Measurements from ENCODE around the gene ATXN7L1. TPM values are rescaled to one million over a fixed set of nuclear protein-coding genes. Genes with fewer than 3 reads are reported as not detected.

The ATXN7L1 gene
- total RNA-seq, 1 donor from 2014 or later: 4.6 TPM

DNA sequence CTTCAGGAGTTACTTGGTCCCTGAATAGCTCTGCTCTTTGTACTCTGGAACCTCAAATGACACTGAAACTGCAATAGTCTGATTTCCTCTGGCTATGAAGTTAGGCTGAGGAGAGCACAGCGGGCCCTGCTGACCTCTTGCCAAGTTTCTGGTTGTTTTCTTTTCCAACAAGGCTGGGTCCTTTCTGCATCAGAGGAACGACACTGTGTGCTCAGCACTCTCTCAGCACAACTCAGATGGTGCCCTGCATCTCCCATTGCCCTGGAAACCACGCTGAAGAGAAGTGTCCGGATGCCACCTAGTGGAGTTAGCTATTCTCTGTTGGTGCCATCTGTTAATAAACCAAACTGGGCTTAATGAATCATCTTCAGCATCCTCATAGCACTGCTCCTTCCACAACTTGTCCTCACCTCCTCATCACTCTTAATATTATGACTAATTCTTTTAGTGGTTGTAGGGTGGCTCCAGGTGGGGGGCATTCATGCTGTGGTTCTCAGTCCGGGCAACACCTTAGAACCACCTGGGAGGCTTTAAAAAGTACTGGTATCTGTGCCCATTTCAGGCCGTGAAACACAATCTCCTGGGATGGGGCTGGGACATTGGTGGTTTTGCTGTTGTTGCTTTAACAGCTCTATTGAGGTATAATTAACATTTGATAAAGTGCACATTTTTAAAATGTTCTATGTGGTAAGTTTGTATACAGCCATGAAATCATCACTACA is 286.9 kb downstream of the ATXN7L1 start:
- peak; percentile 80 to 89 for DNase-seq (ENCODE audit: low read depth in 2 of 2)

DNA sequence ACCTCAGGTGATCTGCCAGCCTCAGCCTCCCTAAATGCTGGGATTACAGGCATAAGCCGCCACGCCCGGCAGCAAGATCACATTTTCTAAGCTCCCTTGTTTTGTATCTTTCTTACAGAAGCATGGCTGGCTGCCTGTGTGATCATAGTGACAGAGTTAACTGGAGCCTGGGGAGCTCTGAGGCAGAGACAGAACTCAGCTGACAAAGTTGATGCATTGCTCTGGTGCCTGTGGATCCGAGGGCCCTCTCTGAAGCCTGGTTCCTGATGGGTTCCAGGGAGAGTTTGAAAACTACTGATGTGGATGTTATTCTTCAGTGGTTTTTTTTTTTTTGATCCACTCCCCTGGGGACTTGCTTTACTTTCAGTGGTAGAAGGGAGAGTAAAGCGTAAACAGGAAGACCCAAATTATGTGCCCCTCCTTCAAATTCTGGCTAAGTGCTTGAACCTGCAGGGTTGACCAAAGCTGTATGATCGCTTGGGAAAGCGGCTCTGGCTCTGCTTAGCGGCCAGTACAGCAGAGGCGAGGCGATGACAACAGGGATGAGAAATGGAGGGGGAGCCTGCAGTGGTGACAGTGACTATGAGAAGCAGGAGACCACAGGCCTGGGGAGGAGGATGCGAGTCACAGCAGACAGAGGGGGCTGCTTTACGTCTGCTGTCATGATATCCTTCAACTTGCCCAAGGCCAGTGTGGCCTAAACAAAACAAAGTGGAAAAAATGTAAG is 288.3 kb downstream of the ATXN7L1 start:
- DNase-seq (ENCODE audit: low read depth in 2 of 2): no peak

DNA sequence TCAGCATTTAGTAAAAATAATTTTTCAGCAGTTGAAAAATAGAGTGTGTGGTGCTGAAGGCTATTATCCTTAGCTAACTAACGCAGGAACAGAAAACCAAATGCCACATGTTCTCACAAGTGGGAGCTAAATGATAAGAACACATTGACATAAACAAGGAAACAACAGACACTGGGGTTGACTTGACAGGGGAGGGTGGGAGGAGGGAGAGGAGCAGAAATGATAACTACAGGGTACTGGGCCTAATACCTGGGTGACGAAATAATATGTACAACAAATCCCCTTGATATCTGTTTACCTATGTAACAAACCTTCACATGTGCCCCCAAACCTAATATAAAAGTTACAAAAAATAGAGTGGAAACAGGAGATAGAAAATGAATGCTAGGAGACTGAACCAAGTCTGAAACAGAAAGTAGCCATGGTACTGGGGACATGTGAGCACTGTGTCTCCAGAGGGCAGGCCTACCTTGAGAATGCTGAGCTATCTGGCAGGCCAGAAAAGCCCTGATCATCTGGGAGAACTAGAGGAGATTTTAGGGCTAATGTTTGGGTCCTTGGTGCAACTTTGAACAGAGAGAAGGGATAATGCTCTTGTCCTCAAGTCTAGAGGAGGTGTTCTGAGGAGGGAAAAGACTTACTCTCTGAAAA is 290.4 kb downstream of the ATXN7L1 start:
- no peak for DNase-seq (ENCODE audit: low read depth in 2 of 2)

DNA sequence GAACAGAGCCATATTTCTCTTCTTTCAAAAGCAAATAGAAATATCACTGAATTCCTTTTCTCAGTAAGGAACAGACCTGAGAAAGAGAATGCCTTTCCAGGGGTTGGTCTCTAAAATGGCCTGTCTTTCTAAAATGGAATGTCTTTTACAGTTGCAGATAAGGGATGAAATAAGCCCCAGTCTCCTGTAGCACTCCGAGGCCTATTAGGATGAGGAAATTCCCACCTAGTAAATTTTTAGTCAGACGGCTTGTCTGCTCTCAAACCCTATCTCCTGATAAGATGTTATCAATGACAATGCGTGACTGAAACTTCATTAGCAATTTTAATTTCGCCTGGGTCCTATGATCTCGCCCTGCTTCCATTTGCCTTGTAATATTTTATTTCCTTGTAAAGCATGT is 292.2 kb downstream of the ATXN7L1 start:
- DNase-seq (ENCODE audit: low read depth in 2 of 2): no peak

DNA sequence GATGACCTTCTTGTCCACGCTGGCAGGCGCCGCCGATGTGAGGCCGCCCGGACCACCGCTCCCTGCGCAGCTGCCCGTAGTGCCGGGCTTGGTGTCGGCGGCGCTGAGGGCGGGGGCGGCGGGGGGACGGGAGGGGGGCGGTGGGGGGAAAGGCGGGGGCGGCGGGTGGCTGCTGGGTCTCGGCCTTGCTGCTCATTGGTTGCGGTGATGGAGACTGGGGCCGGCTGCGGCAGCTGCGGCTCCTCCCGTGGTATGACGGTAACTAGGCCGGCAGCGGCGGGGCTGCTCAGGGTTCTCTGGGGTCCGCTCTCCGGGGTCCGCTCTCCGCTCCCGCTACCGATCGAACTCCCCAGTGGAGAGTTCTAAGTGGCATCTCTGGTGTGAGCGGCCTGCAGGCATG is 293.3 kb downstream of the ATXN7L1 start:
- DNase-seq (ENCODE audit: low read depth in 2 of 2): no peak

DNA sequence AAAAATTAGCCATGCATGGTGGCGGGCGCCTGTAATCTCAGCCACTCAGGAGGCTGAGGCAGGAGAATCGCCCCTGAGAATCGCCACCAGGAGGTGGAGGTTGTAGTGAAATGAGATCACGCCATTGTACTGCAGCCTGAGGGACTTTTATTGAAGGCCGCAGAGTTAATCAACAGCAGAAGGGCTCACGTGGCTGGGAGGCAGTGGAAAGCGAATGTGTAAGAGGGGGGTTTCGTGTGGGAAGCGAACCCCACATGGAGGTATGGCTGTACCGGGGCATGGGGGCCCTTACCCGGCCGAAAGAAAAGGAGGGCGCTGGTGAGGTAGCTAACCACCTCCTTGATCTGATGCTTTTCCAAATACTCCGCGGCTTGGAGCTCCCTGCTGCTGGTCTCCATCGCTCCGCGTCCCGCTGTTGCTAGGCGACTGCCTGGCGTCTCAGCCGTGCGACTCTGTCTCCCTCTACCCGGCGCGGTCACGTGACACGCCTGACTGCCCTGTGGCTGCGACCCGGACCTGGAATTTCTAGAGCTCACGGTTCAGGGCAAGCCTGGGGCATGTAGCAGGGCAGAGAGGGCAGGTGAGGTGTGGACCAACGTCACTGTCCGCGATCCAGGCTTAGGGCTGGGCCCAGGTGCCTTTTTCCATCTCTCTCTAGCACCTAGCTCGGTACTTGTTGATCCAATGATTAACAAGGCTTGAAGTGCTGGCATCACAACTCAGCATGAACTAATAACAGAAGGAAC is 295.2 kb downstream of the ATXN7L1 start, which contains the start of gene EFCAB10:
Gene EFCAB10 (minus strand): TSS at position 428 of the 746 bp plus-strand sequence. CDS start 30 bp downstream, at position 398.
- peak; percentile 55 to 62 for DNase-seq (ENCODE audit: low read depth in 2 of 2)

DNA sequence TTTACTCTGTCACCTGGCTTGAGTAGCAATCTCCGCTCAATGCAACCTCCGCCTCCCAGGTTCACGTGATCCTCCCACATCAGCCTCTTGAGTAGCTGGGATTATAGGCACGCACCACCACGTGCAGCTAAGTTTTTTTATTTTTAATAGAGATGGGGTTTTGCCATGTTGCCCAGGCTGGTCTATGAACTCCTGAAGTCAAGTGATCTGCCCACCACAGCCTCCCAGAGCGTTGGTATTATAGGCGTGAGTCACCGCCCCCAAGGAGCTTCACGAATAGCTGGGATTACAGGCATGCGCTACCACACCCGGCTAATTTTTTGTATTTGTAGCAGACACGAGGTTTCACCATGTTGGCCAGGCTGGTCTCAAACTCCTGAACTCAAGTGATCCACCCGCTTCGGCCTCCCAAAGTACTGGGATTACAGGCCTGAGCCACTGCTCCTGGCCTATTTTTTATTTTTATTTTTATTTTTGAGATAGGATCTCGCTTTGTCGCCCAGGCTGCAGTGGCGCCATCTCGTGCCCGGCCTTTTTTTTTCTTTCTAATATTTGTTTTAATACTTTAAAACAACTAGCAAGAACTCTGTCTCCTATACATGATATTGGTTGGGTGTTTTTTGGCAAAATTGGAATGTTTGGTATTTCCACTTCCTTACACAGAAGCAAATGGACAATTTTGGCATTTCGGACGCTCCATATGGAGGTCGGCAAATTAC is 296.2 kb downstream of the ATXN7L1 start:
- peak in 1 of 2 donors; percentile 4 for DNase-seq (ENCODE audit: low read depth in 2 of 2)

DNA sequence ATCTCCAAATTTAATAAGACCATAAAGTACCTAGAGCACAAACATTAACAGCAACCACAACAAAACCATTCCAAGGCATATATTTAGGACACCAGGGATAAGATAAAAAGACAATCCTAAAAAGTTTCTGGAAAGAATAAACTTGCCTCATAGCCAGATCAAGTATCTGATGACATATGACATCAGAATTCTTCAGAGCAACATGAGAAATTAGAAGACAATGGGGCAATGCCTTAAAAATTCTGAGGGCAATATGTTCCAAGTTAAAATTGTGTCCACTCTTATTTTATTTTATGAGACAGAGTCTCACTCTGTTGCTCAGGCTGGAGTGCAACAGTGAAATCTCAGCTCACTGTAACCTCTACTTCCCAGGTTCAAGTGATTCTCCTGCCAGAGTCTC is 297.9 kb downstream of the ATXN7L1 start:
- DNase-seq (ENCODE audit: low read depth in 2 of 2): no peak

DNA sequence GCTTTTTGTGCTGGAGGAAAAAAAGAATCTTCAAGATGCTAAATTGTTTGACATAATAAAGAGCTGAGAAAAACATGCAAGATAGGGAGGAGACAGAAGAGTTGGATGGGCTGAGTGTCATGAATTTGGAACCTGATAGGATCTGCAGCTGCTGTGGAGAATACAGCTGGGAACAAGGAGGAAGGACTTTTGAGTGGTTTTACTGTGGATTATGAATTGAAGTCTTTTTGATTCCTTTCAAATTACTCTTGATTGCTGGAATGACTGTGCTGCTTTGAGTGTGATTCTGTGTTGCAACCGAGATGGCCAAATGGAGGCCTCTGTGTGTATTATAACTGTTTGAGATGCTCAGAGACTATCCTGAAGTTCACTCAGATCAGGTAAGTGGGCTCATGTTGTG is 299.1 kb downstream of the ATXN7L1 start:
- no peak for DNase-seq (ENCODE audit: low read depth in 2 of 2)

DNA sequence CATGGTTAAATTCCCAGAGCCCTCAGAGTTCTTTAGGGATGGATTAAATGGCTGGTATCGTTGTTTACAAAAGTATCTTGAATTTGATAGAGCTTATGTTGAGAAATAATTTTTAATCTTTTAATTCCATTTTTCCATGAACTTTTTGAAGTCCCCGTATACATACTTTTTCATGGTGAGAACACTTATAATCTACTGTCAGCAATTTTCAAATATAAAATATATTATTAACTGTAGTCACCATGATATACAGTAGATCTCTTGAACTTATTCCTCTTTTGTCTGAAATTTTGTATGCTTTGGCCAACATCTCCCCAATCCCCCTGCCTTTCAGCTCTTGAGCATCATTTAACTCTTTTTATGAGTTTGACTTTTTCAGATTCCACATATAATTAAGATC is 304.5 kb downstream of the ATXN7L1 start:
- no peak for DNase-seq (ENCODE audit: low read depth in 2 of 2)

DNA sequence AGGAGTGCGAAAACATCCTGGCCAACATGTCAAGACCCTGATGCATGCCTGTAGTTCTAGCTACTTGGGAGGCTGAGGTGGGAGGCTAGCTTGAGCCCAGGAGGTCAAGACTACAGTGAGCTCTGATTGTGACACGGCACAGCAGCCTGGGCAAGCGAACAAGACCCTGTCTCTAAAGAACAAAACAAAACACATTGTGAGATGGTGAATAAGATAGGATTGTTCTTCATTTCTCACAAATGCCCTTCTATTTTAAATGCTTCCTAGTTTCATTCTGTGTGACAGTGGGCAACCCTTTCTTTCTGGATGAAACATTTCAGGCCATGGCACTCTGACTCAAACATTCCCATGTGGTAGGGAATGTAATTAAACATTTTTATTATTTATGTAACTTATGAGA is 308.6 kb downstream of the ATXN7L1 start:
- DNase-seq (ENCODE audit: low read depth in 2 of 2): peak in 1 of 2 donors; percentile 19

DNA sequence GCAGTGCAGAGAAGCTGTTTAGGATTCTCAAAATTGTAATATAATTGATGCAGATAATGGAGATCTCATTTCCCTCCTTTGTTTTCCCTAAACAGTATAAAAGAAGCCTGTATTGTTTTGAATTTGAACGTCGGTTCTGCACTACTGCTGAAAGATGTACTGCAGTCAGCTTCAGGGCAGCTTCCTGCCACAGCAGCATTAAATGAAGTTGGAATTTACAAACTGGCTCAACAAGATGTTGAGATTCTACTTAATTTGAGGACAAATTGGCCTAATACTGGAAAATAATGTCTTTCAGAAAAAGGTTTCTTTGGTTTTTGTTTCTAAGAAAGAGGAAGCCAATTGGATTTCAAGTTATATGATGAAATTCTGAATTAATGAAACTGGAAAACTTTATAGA is 309.4 kb downstream of the ATXN7L1 start:
- peak in 1 of 2 donors; percentile 73 for DNase-seq (ENCODE audit: low read depth in 2 of 2)

DNA sequence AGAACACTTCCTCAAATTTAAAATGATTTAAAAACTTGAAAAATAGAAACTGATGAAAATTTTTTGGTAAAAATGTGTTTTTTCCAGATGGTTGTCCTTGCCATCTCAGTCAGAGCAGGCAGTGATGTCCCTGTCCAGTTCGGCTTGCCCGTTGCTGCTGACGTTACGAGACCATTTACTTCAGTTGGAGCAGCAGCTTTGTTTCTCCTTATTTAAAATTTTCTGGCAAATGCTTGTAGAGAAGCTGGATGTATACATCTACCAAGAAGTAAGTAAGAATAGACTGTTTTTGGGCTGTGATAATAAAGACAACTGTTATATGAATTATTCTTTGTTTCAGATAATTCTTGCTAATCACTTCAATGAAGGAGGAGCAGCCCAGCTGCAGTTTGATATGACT is 311.2 kb downstream of the ATXN7L1 start:
- no peak for DNase-seq (ENCODE audit: low read depth in 2 of 2)

DNA sequence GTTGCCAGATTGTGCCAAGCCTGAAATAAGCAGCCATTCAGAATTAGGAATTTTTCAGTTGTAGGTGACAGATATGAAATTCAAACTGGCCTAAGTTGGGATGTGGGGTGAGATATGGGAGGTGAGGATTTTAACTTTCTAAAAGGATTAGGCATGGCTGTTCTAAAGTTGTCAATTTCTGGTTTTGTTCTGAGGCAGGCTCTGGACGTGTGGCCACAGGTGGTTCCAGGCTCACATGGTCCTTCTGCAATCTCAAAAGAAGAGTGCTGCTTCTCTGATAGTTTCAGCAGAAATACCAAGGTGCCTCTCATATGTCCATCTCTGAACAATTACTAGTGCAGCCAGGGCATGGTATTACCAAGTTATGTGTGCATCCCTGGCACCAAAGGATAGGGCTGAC is 316.5 kb downstream of the ATXN7L1 start:
- no peak for DNase-seq (ENCODE audit: low read depth in 2 of 2)

Other genes starting within 250 kb of the ATXN7L1 start
- gene CDHR3, start 86.7 kb upstream of the ATXN7L1 start, total RNA-seq: 0.60 and 1.1 TPM in 2 replicates
- 71.7 and 75.8 TPM in 2 replicates for gene SYPL1, start 235.7 kb upstream of the ATXN7L1 start, total RNA-seq